ENCODE measurements around the gene SNAP25.

The SNAP25 gene

GRCh38 chr20:10304471-10305046 lies 85.9 kb downstream of the SNAP25 start:
- H3K4me3 ChIP-seq (ENCODE audit: low read depth, low read length): no peak overlapping the region
- DNase-seq (ENCODE audit: low read depth, low spot score): no peak
- CTCF ChIA-PET: no interaction called here
- POLR2A ChIA-PET: no interaction called here
- no peak for TF ChIP-seq CTCF (IDR thresholded peaks at IDR 0.05; ENCODE audit: insufficient read depth, low read length, missing control alignments)

DNA sequence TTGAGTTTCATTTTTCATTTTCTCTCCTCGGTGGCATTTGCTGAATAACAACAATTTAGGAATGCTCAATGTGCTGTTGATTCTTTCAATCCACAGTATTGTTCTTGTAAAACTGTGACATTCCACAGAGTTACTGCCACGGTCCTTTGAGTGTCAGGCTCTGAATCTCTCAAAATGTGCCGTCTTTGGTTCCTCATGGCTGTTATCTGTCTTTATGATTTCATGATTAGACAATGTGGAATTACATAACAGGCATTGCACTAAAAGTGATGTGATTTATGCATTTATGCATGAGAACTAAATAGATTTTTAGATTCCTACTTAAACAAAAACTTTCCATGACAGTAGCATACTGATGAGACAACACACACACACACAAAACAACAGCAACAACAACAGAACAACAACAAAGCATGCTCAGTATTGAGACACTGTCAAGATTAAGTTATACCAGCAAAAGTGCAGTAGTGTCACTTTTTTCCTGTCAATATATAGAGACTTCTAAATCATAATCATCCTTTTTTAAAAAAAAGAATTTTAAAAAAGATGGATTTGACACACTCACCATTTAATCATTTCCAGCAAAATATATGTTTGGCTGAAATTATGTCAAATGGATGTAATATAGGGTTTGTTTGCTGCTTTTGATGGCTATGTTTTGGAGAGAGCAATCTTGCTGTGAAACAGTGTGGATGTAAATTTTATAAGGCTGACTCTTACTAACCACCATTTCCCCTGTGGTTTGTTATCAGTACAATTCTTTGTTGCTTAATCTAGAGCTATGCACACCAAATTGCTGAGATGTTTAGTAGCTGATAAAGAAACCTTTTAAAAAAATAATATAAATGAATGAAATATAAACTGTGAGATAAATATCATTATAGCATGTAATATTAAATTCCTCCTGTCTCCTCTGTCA lies 88.1 kb downstream of the SNAP25 start:
- no peak overlapping the region for H3K4me3 ChIP-seq (ENCODE audit: low read depth, low read length)
- POLR2A ChIA-PET: interaction anchor here (0.8 kb wide), 1 partner anchor 127 kb away, joined by 4 read pairs; the partner anchor contains the start of gene MKKS
- peak; percentile 42 for DNase-seq (ENCODE audit: low read depth, low spot score)
- no peak for TF ChIP-seq CTCF (IDR thresholded peaks at IDR 0.05; ENCODE audit: insufficient read depth, low read length, missing control alignments)
- CTCF ChIA-PET: no interaction called here

DNA sequence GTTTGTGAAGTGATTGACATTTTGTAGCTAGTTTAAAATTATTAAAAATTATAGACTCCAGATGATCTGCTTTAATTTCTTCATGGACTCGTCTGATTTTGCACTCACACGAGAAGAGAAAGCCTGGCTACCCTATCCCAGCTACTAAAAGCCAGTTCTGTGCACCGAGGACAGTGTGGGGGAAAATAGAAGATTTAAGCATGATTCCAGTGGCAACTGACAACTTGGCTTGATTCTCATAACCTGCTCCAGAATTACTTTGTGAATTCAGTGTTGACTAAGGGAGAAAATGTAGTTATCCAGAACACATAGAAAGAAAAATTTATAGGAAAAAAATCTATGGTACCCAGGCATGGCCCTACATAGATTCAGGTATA lies 88.7 kb downstream of the SNAP25 start:
- TF ChIP-seq CTCF (IDR thresholded peaks at IDR 0.05; ENCODE audit: insufficient read depth, low read length, missing control alignments): no peak
- ChIA-PET CTCF (no interaction called here), POLR2A (interaction anchor here (0.8 kb wide), 1 partner anchor 127 kb away, joined by 4 read pairs; the partner anchor contains the start of gene MKKS)
- no peak for DNase-seq (ENCODE audit: low read depth, low spot score)
- no peak overlapping the region for H3K4me3 ChIP-seq (ENCODE audit: low read depth, low read length)

DNA sequence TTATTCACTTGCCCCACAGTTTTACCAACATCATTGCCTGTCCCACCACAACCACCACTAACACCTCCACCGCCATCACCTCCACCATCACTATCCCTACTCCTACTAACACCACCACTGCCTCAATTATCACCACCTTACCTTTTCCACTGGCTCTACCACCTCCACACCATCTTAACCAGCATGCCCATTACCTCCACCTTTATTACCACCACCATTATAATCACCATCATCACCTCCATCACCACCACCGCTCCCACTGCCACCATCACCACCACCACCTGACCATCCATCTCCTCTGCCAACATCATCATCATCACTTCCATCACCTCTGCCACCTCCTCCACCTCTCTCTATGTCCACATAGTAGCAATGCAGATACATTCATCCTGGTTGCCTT lies 90.0 kb downstream of the SNAP25 start:
- ChIA-PET POLR2A (interaction anchor here (1.3 kb wide), 1 partner anchor 126 kb away, joined by 3 read pairs; the partner anchor contains the start of gene MKKS), CTCF (no interaction called here)
- no peak for DNase-seq (ENCODE audit: low read depth, low spot score)
- TF ChIP-seq CTCF (IDR thresholded peaks at IDR 0.05; ENCODE audit: insufficient read depth, low read length, missing control alignments): no peak
- H3K4me3 ChIP-seq (ENCODE audit: low read depth, low read length): no peak overlapping the region

GRCh38 chr20:10309326-10309725 lies 90.7 kb downstream of the SNAP25 start:
- POLR2A ChIA-PET: interaction anchor here (1.3 kb wide), 1 partner anchor 125 kb away, joined by 3 read pairs; the partner anchor contains the start of gene MKKS
- H3K4me3 ChIP-seq (ENCODE audit: low read depth, low read length): no peak overlapping the region
- DNase-seq (ENCODE audit: low read depth, low spot score): peak; percentile 70
- TF ChIP-seq CTCF (IDR thresholded peaks at IDR 0.05; ENCODE audit: insufficient read depth, low read length, missing control alignments): no peak
- CTCF ChIA-PET: no interaction called here

DNA sequence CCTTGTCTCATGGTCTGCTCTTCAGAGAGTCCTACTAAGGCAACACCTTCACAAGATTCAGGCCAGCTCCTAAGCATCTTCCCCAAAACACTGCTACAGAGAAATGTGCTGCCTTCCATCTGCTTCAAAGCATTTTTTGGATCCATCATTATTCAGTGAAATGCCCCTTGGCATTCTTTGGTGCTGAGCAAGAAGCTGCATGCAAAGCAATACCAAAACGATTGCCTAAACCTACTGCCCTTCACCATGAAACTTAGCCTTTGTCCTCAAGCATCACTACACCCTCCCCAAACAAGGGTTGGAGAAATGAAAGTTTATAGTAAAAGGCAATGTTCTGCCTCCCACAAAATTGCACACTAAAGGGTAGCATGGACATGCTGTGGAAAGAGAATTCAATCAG lies 93.5 kb downstream of the SNAP25 start:
- CTCF ChIA-PET: no interaction called here
- no peak for TF ChIP-seq CTCF (IDR thresholded peaks at IDR 0.05; ENCODE audit: insufficient read depth, low read length, missing control alignments)
- no peak overlapping the region for H3K4me3 ChIP-seq (ENCODE audit: low read depth, low read length)
- POLR2A ChIA-PET: no interaction called here
- DNase-seq (ENCODE audit: low read depth, low spot score): no peak

Measured in AG04449 (cell line).